SK-N-SH (cell line): Measurements from ENCODE around the gene NSD2. TPM values are rescaled to one million over a fixed set of nuclear protein-coding genes. Genes with fewer than 3 reads are reported as not detected.
"Not testable (repeated sequence)": the region's sequence is repeated elsewhere in the genome, so short reads cannot be mapped to it uniquely, and the experiment has no call there.

Experiments
- CTCF ChIA-PET: fragments of 300-600, 350-600 bp; formaldehyde crosslinking; extraction: SDS; loops from one replicate; lab custom pipeline; 2021; lab: Yijun Ruan, JAX
- POLR2A ChIA-PET: fragments of 350-600 bp; sonication (Branson Sonifier 250); formaldehyde crosslinking; extraction: SDS; loops from one replicate; lab custom pipeline; 2020; ENCODE audit warnings: antibody characterized with exemption, inconsistent platforms; lab: Yijun Ruan, JAX
- DNase-seq: peaks from one replicate; pipeline ENCODE4 v3.0.0; 2012
- H2AFZ ChIP-seq: fragments of 200-600 bp; sonication (generic); 2 replicates; pipeline ENCODE4 v1.8.1; 2016; ENCODE audit warnings: antibody characterized with exemption, mild to moderate bottlenecking, low read depth
- H3F3A ChIP-seq: fragments of 200-600 bp; sonication (generic); replicated peaks from 2 replicates; pipeline ENCODE3; 2016; ENCODE audit warnings: antibody characterized with exemption, mild to moderate bottlenecking; ENCODE audit not compliant: insufficient read depth
- H3K27ac ChIP-seq, 2 experiments: fragments of 200-500 bp in 1 of 2; fragments of 200-600 bp in 1 of 2; sonication (Bioruptor generic) in 1 of 2; sonication (generic), shearing (Covaris generic) in 1 of 2; 2 replicates each; pipeline versions ENCODE4 v1.5.1 to v1.6.1; 2014 to 2016; ENCODE audit warnings: low read depth in 2 of 2, inconsistent platforms in 1 of 2, low read length in 1 of 2, mild to moderate bottlenecking in 1 of 2, mixed read lengths in 1 of 2
- H3K27me3 ChIP-seq: fragments of 200-600 bp; sonication (generic), shearing (Covaris generic); 2 replicates; pipeline ENCODE4 v1.6.1; 2016; ENCODE audit warnings: mixed run types; ENCODE audit not compliant: insufficient read depth
- H3K36me3 ChIP-seq, 2 experiments: fragments of 200-500 bp in 1 of 2; fragments of 200-600 bp in 1 of 2; sonication (Bioruptor generic) in 1 of 2; sonication (generic) in 1 of 2; replicated peaks in 1 of 2; 2 replicates each; pipeline versions ENCODE3 to v1.5.1; 2014 to 2016; ENCODE audit warnings: low read length in 1 of 2, mild to moderate bottlenecking in 1 of 2; ENCODE audit not compliant: insufficient read depth in 2 of 2, control insufficient read depth in 1 of 2
- H3K4me1 ChIP-seq, 2 experiments: fragments of 200-500 bp in 1 of 2; fragments of 200-600 bp in 1 of 2; sonication (Bioruptor generic) in 1 of 2; sonication (generic), shearing (Covaris generic) in 1 of 2; 2 replicates each; pipeline versions ENCODE4 v1.5.1 to v1.6.1; 2014 to 2016; ENCODE audit warnings: low read depth in 1 of 2, low read length in 1 of 2, mixed run types in 1 of 2; ENCODE audit not compliant: insufficient read depth in 2 of 2, control insufficient read depth in 1 of 2
- H3K4me2 ChIP-seq: fragments of 200-600 bp; sonication (generic), shearing (Covaris generic); 2 replicates; pipeline ENCODE4 v1.6.1; 2017; ENCODE audit warnings: mixed run types
- H3K4me3 ChIP-seq, 2 experiments: fragments of 200-500 bp in 1 of 2; fragments of 200-600 bp in 1 of 2; sonication (Bioruptor generic) in 1 of 2; sonication (generic), shearing (Covaris generic) in 1 of 2; 2 replicates each; pipeline versions ENCODE4 v1.5.1 to v1.8.1; 2014 to 2016; ENCODE audit warnings: low read depth in 2 of 2, inconsistent platforms in 1 of 2, low read length in 1 of 2, mild to moderate bottlenecking in 1 of 2, mixed read lengths in 1 of 2, moderate library complexity in 1 of 2
- H3K79me2 ChIP-seq: fragments of 200-600 bp; sonication (generic); 2 replicates; pipeline ENCODE4 v1.8.1; 2017; ENCODE audit warnings: mild to moderate bottlenecking; ENCODE audit not compliant: insufficient read depth
- H3K9ac ChIP-seq: fragments of 200-600 bp; sonication (generic); 2 replicates; pipeline ENCODE4 v1.6.1; 2017; ENCODE audit warnings: mixed run types
- H3K9me2 ChIP-seq: fragments of 200-600 bp; sonication (generic); 2 replicates; pipeline ENCODE4 v1.6.1; 2017; ENCODE audit warnings: mixed run types
- H3K9me3 ChIP-seq: fragments of 200-600 bp; sonication (generic); 2 replicates; pipeline ENCODE4 v1.6.1; 2017; ENCODE audit warnings: mixed run types, mild to moderate bottlenecking, moderate library complexity
- H4K20me1 ChIP-seq: fragments of 200-600 bp; sonication (generic); 2 replicates; pipeline ENCODE4 v1.6.1; 2017; ENCODE audit warnings: mild to moderate bottlenecking, mixed run types; ENCODE audit not compliant: insufficient read depth
- GATA2 ChIP-seq: sonication (generic); formaldehyde crosslinking; IDR thresholded peaks from 2 replicates; pipeline ENCODE4 v1.5.0; 2020; ENCODE audit warnings: mild to moderate bottlenecking, missing genetic modification reagents
- JUND ChIP-seq: IDR thresholded peaks from 2 replicates; pipeline ENCODE4 v1.4.0; 2012
- RAD21 ChIP-seq: IDR thresholded peaks from 2 replicates; pipeline ENCODE4 v1.6.1; 2012; ENCODE audit warnings: mild to moderate bottlenecking, low read length
- RCOR1 ChIP-seq: fragments of 150-350 bp; IDR thresholded peaks from 2 replicates; pipeline ENCODE4 v1.6.1; 2017; ENCODE audit warnings: antibody characterized with exemption, low read length
- REST ChIP-seq: IDR thresholded peaks from 2 replicates; pipeline ENCODE4 v1.6.1; 2012; ENCODE audit warnings: mild to moderate bottlenecking, low read depth, low read length, moderate library complexity
- SIN3A ChIP-seq: IDR thresholded peaks from 2 replicates; pipeline ENCODE4 v1.6.1; 2012; ENCODE audit warnings: low read depth, mild to moderate bottlenecking, low read length, moderate library complexity, borderline replicate concordance
- TCF12 ChIP-seq: IDR thresholded peaks from 2 replicates; pipeline ENCODE4 v1.4.0; 2012
- YY1 ChIP-seq: IDR thresholded peaks from 2 replicates; pipeline ENCODE4 v1.4.0; 2012; ENCODE audit warnings: low read depth, mild to moderate bottlenecking
- WGBS: methylation state at CpG from one replicate; pipeline ENCODE4 v1.1.6; 2017; ENCODE audit warnings: low lambda C conversion rate; 5-methylcytosine and 5-hydroxymethylcytosine counted together
- polyA plus RNA-seq, 3 experiments: library from polyadenylated mRNA; depleted of rRNA; stranded (reverse); fragments of >200 nt; gene quantifications; 2 replicates each; pipeline ENCODE4 v1.2.3, GENCODE V29; 2012
- TF ChIP-seq, protein P1 (sequence below): fragments of 200-600 bp; sonication (generic); IDR thresholded peaks from 2 replicates; pipeline ENCODE4 v1.6.1; 2017; ENCODE audit warnings: antibody characterized with exemption, mild to moderate bottlenecking, moderate library complexity

The NSD2 gene
- polyA plus RNA-seq, 1 of the 3 experiments (the other 2 are of a cell fraction) = 34.2 TPM

DNA sequence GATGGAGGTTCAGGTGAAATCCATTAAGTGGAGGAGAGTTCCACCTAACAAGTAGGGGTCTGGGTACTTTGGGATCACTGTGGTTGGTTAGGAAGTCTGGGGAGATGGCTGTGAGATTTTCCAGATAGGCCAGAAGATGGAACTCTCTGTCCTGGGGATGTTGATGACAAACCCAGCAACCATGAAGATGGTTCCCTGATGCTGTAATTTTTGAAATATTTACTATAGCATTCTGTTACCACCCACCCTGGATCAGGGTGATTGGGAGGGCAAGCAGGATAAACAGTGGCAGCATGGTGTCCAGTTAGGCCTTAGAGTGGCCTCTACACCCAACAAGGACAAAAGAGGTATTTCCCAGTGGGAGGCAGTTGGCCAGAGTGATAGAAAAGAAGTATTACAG lies 153.5 kb downstream of the NSD2 start:
- CTCF ChIA-PET = no interaction called here
- POLR2A ChIA-PET = no interaction called here

DNA sequence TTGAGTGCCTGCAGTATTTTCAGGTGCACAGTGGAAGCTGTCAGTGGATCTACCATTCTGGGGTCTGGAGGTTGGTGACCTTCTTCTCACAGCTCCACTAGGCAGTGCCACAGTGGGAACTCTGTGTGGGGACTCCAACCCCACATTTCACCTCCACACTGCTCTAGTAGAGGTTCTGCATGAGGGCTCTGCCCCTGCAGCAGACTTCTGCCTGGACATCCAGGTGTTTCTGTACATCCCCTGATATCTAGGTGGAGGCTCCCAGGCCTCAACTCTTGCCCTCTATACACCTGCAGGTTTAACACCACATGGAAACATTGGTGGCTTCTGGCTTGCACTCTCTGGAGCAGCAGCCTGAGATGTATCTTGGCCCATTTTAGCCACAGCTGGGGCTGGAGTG lies 154.6 kb downstream of the NSD2 start:
- H2AFZ ChIP-seq = no peak overlapping the region
- H4K20me1 ChIP-seq = no peaks in the 10 kb centered on the region
- H3K9me2 ChIP-seq = no peaks in the 10 kb centered on the region
- H3F3A ChIP-seq = no peaks in the 10 kb centered on the region
- H3K27me3 ChIP-seq = no peaks in the 10 kb centered on the region
- no peaks in the 10 kb centered on the region for H3K4me1 ChIP-seq
- H3K9ac ChIP-seq = no peak overlapping the region
- no peak overlapping the region for H3K27ac ChIP-seq
- POLR2A ChIA-PET = no interaction called here
- H3K9me3 ChIP-seq = no peaks in the 10 kb centered on the region
- H3K79me2 ChIP-seq = no peaks in the 10 kb centered on the region
- CTCF ChIA-PET = no interaction called here
- no peak overlapping the region for H3K4me3 ChIP-seq
- no peak for DNase-seq
- H3K36me3 ChIP-seq = no peaks in the 10 kb centered on the region
- no peak overlapping the region for H3K4me2 ChIP-seq
- TF ChIP-seq JUND (no peak), TCF12 (no peak), REST (no peak), RAD21 (no peak), RCOR1 (no peak), SIN3A (no peak), YY1 (no peak), GATA2 (no peak)

More for the DNA sequence above, 153.5 kb downstream of the NSD2 start:
- Histone ChIP-seq H3K4me1 (no peaks in the 10 kb centered on the region), H3K27me3 (no peaks in the 10 kb centered on the region), H3K36me3 (no peaks in the 10 kb centered on the region), H3K4me2 (no peak overlapping the region), H3K4me3 (no peak overlapping the region), H3K9ac (no peak overlapping the region), H3K9me2 (no peaks in the 10 kb centered on the region), H3K79me2 (no peaks in the 10 kb centered on the region), H3F3A (no peaks in the 10 kb centered on the region), H3K27ac (no peak overlapping the region), H2AFZ (no peak overlapping the region), H3K9me3 (no peaks in the 10 kb centered on the region), H4K20me1 (no peaks in the 10 kb centered on the region)
- DNase-seq = no peak
- TF ChIP-seq, protein P1, sequence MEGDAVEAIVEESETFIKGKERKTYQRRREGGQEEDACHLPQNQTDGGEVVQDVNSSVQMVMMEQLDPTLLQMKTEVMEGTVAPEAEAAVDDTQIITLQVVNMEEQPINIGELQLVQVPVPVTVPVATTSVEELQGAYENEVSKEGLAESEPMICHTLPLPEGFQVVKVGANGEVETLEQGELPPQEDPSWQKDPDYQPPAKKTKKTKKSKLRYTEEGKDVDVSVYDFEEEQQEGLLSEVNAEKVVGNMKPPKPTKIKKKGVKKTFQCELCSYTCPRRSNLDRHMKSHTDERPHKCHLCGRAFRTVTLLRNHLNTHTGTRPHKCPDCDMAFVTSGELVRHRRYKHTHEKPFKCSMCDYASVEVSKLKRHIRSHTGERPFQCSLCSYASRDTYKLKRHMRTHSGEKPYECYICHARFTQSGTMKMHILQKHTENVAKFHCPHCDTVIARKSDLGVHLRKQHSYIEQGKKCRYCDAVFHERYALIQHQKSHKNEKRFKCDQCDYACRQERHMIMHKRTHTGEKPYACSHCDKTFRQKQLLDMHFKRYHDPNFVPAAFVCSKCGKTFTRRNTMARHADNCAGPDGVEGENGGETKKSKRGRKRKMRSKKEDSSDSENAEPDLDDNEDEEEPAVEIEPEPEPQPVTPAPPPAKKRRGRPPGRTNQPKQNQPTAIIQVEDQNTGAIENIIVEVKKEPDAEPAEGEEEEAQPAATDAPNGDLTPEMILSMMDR = no peak

DNA sequence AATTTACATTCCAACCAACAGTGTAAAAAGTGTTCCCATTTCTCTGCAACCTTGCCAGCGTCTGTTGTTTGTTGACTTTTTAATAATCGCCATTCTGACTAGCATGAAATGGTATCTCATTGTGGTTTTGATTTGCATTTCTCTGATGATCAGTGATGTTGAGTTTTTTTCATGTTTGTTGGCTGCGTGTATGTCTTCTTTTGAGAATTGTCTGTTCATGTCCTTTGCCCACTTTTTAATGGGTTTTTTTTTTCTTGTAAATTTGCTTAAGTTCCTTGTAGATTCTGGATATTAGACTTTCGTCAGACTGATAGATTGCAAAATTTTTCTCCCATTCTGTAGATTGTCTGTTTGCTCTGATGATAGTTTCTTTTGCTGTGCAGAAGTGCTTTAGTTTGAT lies 155.9 kb downstream of the NSD2 start:
- POLR2A ChIA-PET, DNase-seq, H3K79me2 ChIP-seq, H2AFZ ChIP-seq, H3K27ac ChIP-seq, H3K9me2 ChIP-seq, H3K27me3 ChIP-seq, H3K4me2 ChIP-seq, H3K4me3 ChIP-seq, H3K9ac ChIP-seq, H3K4me1 ChIP-seq, H4K20me1 ChIP-seq, H3K36me3 ChIP-seq, H3F3A ChIP-seq, H3K9me3 ChIP-seq, CTCF ChIA-PET: not testable (repeated sequence)
- 46% methylated on average over 4 of the region's 4 CpGs for WGBS

DNA sequence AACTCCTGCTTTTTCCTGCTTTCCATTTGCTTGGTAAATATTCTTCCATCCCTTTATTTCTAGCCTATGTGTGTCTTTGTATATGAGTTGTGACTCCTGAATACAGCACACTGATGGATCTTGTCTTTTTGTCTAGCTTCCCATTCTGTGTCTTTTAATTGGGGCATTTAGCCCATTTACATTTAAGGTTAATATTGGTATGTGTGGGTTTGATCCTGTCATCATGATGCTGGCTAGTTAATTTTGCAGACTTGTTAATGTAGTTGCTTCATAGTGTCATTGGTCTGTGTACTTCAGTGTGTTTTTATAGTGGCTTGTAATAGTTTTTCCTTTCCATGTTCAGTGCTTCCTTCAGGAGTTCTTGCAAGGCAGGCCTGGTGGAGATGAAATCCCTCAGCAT lies 160.0 kb downstream of the NSD2 start:
- H3K4me3 ChIP-seq, H3K27me3 ChIP-seq, H3K36me3 ChIP-seq, H3K27ac ChIP-seq, H4K20me1 ChIP-seq, CTCF ChIA-PET, H3K4me2 ChIP-seq, DNase-seq, H3K79me2 ChIP-seq, POLR2A ChIA-PET, H3K9me3 ChIP-seq, H3K9me2 ChIP-seq, H2AFZ ChIP-seq, H3F3A ChIP-seq, H3K4me1 ChIP-seq, H3K9ac ChIP-seq: not testable (repeated sequence)
